Peyer's patch (tissue), 4 donors: ENCODE results near the gene CCDC194.

Experiments
- POLR2A ChIP-seq, 2 donors: fragments of 450-650 bp; IDR thresholded peaks; one replicate each; pipeline ENCODE4 v1.5.1; 2017; ENCODE audit warnings: antibody characterized with exemption in 2 of 2, mild to moderate bottlenecking in 2 of 2, moderate library complexity in 2 of 2
- TF ChIP-seq, protein P1 (sequence below), 6 experiments: fragments of 450-650 bp in 4 of 6; fragments of 200-600 bp in 2 of 6; sonication (generic) in 1 of 6; IDR thresholded peaks; one replicate each; pipeline ENCODE4 v1.5.1; 2017 to 2019; ENCODE audit warnings: antibody characterized with exemption in 6 of 6, mild to moderate bottlenecking in 3 of 6, moderate library complexity in 1 of 6

DNA sequence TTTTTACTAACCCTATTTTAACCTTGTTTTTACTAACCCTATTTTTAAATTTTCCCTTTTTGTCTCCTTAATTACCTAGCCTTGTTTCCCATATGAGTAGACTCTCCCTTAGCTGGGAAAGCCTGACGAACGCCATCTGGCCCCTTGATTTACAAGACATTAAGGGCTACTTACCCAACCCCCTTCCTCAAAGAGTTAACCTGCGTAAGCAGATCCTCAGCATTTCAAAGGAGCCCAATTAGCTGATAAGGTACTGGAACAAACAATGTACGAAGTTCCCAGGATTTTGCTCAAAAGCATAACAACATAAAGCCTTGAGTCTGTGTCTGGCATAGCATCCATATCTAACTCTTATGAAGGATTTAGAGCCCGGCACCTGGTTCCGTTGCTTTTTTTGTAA lies 21.1 kb upstream of the CCDC194 start:
- TF ChIP-seq, protein P1, sequence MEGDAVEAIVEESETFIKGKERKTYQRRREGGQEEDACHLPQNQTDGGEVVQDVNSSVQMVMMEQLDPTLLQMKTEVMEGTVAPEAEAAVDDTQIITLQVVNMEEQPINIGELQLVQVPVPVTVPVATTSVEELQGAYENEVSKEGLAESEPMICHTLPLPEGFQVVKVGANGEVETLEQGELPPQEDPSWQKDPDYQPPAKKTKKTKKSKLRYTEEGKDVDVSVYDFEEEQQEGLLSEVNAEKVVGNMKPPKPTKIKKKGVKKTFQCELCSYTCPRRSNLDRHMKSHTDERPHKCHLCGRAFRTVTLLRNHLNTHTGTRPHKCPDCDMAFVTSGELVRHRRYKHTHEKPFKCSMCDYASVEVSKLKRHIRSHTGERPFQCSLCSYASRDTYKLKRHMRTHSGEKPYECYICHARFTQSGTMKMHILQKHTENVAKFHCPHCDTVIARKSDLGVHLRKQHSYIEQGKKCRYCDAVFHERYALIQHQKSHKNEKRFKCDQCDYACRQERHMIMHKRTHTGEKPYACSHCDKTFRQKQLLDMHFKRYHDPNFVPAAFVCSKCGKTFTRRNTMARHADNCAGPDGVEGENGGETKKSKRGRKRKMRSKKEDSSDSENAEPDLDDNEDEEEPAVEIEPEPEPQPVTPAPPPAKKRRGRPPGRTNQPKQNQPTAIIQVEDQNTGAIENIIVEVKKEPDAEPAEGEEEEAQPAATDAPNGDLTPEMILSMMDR (IDR thresholded peaks at IDR 0.05), result no peak
- TF ChIP-seq POLR2A (IDR thresholded peaks at IDR 0.05), result no peak
